Right lobe of liver (tissue), 4 donors: ENCODE data around the gene ZP2.

Experiments
- POLR2A ChIP-seq: fragments of 450-650 bp; IDR thresholded peaks from one replicate; pipeline ENCODE4 v1.6.1; 2017; ENCODE audit warnings: antibody characterized with exemption, mild to moderate bottlenecking
- TF ChIP-seq, protein P1 (sequence below), 4 donors: fragments of 200-600 bp in 3 of 4; fragments of 450-650 bp in 1 of 4; IDR thresholded peaks; one replicate each; pipeline versions ENCODE4 v1.5.1 to v1.8.0; 2016 to 2022; ENCODE audit warnings: antibody characterized with exemption in 4 of 4, mild to moderate bottlenecking in 2 of 4
- donor health status: DM: no; HTN: no; CAD: no.
- donor health status: DM: no; HTN: no; CAD: no.
- donor health status: DM: no; HTN: yes; CAD: no.

DNA sequence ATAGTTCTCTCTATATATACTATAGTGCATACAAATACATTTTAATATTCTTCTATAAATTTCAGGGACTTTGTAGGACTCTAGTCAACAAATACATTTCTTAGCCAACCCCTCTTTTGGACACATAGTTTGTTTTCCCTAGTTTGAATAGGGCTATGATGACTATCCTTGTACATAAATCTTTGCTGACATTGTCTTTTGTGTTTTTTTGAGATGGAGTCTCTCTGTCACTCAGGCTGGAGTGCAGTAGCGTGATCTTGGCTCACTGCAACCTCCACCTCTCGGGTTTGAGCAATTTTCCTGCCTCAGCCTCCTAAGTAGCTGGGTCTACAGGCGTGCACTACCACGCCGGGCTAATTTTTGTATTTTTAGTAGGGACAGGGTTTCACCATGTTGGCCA lies 25.5 kb upstream of the ZP2 start:
- TF ChIP-seq, protein P1, sequence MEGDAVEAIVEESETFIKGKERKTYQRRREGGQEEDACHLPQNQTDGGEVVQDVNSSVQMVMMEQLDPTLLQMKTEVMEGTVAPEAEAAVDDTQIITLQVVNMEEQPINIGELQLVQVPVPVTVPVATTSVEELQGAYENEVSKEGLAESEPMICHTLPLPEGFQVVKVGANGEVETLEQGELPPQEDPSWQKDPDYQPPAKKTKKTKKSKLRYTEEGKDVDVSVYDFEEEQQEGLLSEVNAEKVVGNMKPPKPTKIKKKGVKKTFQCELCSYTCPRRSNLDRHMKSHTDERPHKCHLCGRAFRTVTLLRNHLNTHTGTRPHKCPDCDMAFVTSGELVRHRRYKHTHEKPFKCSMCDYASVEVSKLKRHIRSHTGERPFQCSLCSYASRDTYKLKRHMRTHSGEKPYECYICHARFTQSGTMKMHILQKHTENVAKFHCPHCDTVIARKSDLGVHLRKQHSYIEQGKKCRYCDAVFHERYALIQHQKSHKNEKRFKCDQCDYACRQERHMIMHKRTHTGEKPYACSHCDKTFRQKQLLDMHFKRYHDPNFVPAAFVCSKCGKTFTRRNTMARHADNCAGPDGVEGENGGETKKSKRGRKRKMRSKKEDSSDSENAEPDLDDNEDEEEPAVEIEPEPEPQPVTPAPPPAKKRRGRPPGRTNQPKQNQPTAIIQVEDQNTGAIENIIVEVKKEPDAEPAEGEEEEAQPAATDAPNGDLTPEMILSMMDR (IDR thresholded peaks at IDR 0.05): no peak
- TF ChIP-seq POLR2A: no peak
